Lung (tissue), 12 donors: ENCODE results near the gene ALDH1L2. TPM values are rescaled to one million over a fixed set of nuclear protein-coding genes. Genes with fewer than 3 reads are reported as not detected.
"Not testable (repeated sequence)": the region's sequence is repeated elsewhere in the genome, so short reads cannot be mapped to it uniquely, and the experiment has no call there.

Source experiments
- ATAC-seq: fragments of 200-7000 bp; cut with Tn5 transposase; one replicate; pipeline ENCODE4 v1.9.1; 2020; ENCODE audit warnings: moderate number of reproducible peaks; ENCODE audit not compliant: insufficient read depth, low FRiP score
- DNase-seq, 3 donors: peaks; one replicate each; pipeline ENCODE4 v3.0.0-alpha.2; 2013 to 2017
- H3K27ac ChIP-seq, 2 donors: one replicate each; pipeline ENCODE4 v1.5.1; 2013; ENCODE audit warnings: mild to moderate bottlenecking in 2 of 2, moderate library complexity in 2 of 2, control low read depth in 1 of 2, inconsistent platforms in 1 of 2, low read depth in 1 of 2, low read length in 1 of 2
- H3K27me3 ChIP-seq, 3 donors: one replicate each; pipeline ENCODE4 v1.5.1; 2013; ENCODE audit warnings: low read length in 2 of 3; ENCODE audit not compliant: control insufficient read depth in 3 of 3, insufficient read depth in 3 of 3
- H3K36me3 ChIP-seq, 4 donors: one replicate each; pipeline ENCODE4 v1.5.1; 2013; ENCODE audit warnings: low read length in 4 of 4, mild to moderate bottlenecking in 1 of 4, moderate library complexity in 1 of 4; ENCODE audit not compliant: control insufficient read depth in 4 of 4, insufficient read depth in 4 of 4
- H3K4me1 ChIP-seq, 5 donors: one replicate each; pipeline ENCODE4 v1.5.1; 2013; ENCODE audit warnings: low read length in 5 of 5, mild to moderate bottlenecking in 2 of 5, moderate library complexity in 1 of 5; ENCODE audit not compliant: control insufficient read depth in 5 of 5, insufficient read depth in 5 of 5
- H3K4me3 ChIP-seq: one replicate; pipeline ENCODE4 v1.5.1; 2013; ENCODE audit warnings: mild to moderate bottlenecking, control low read depth, moderate library complexity
- H3K9ac ChIP-seq, 2 donors: one replicate each; pipeline ENCODE4 v1.5.1; 2013; ENCODE audit warnings: low read length in 2 of 2, control low read depth in 1 of 2; ENCODE audit not compliant: insufficient read depth in 1 of 2
- H3K9me3 ChIP-seq, 4 donors: one replicate each; pipeline ENCODE4 v1.5.1; 2013; ENCODE audit warnings: low read length in 3 of 4, mild to moderate bottlenecking in 1 of 4, moderate library complexity in 1 of 4; ENCODE audit not compliant: control insufficient read depth in 4 of 4, insufficient read depth in 3 of 4
- CTCF ChIP-seq: IDR thresholded peaks from 2 replicates; pipeline ENCODE4 v1.5.1; 2012; ENCODE audit warnings: mild to moderate bottlenecking; ENCODE audit errors: control extremely low read depth, extremely low read depth
- WGBS, 2 donors: extraction: QIAGEN DNeasy Blood & Tissue Kit; methylation state at CpG; one replicate each; pipeline ENCODE4 v1.1.7; 2013; 5-methylcytosine and 5-hydroxymethylcytosine counted together
- polyA plus RNA-seq, 2 donors: library from polyadenylated mRNA; stranded (reverse); fragments of 200-250 nt; gene quantifications; one replicate each; pipeline ENCODE4 v1.2.1, GENCODE V29; 2013
- total RNA-seq, 2 donors: library from RNA; depleted of rRNA in 1 of 2; stranded (reverse); fragments of >200 nt in 1 of 2; gene quantifications; one replicate each; pipeline ENCODE4 v1.2.1, GENCODE V29; 2014 to 2021
- donor health status: control.
- donor health status: control.
- donor health status: Bipolar disorder and iron deficiency.
- donor health status: healthy.
- donor health status: DM: yes; HTN: yes; CAD: no.

ALDH1L2 gene
- total and polyA plus RNA-seq, 4 donors = 1.1 to 28.4 (median 4.9) TPM

GRCh38 chr12:105099356-105099755 lies 15.1 kb upstream of the ALDH1L2 start:
- no peaks in the 10 kb centered on the region for H3K4me1 ChIP-seq
- peaks cover 0 to 1% (median 0%) of the 10 kb centered on the region in 4 donors for H3K9me3 ChIP-seq
- no peak overlapping the region for H3K4me3 ChIP-seq
- no peak for TF ChIP-seq CTCF
- ATAC-seq (no peak), DNase-seq (no peak)
- H3K36me3 ChIP-seq = no peaks in the 10 kb centered on the region
- H3K27me3 ChIP-seq = no peaks in the 10 kb centered on the region
- no peak overlapping the region for H3K9ac ChIP-seq
- H3K27ac ChIP-seq = no peak overlapping the region
- WGBS, 2 donors = 81 to 89% methylated on average over 1 of the region's 1 CpG

GRCh38 chr12:105095338-105095737 lies 11.1 kb upstream of the ALDH1L2 start:
- WGBS, 2 donors = 93% methylated on average over 5 of the region's 5 CpGs
- not testable (repeated sequence) for ATAC-seq, H3K4me3 ChIP-seq, H3K9ac ChIP-seq, H3K27ac ChIP-seq, DNase-seq, H3K4me1 ChIP-seq, H3K27me3 ChIP-seq, H3K36me3 ChIP-seq, H3K9me3 ChIP-seq

GRCh38 chr12:105092336-105092735 lies 8.1 kb upstream of the ALDH1L2 start:
- Histone ChIP-seq H3K4me3 (no peak overlapping the region), H3K27me3 (peaks cover 0 to 8% (median 8%) of the 10 kb centered on the region in 3 donors), H3K9ac (no peak overlapping the region), H3K9me3 (peaks cover 0 to 1% (median 0%) of the 10 kb centered on the region in 4 donors), H3K36me3 (no peaks in the 10 kb centered on the region), H3K4me1 (no peaks in the 10 kb centered on the region), H3K27ac (no peak overlapping the region)
- 53 to 65% methylated on average over 13 of the region's 13 CpGs for WGBS, 2 donors
- no peak for ATAC-seq
- peak in 1 of 3 donors; percentile 12 for DNase-seq
- TF ChIP-seq CTCF = no peak

- H3K36me3 ChIP-seq = no peaks in the 10 kb centered on the region
- WGBS, 2 donors = 64 to 71% methylated on average over 4 of the region's 4 CpGs
- no peak for TF ChIP-seq CTCF
- H3K9ac ChIP-seq = no peak overlapping the region
- no peak overlapping the region for H3K27ac ChIP-seq
- H3K9me3 ChIP-seq = peaks cover 0 to 1% (median 0%) of the 10 kb centered on the region in 4 donors
- no peak for ATAC-seq
- no peak overlapping the region for H3K4me3 ChIP-seq
- DNase-seq = no peak
- no peaks in the 10 kb centered on the region for H3K4me1 ChIP-seq
- peaks cover 0 to 8% (median 8%) of the 10 kb centered on the region in 3 donors for H3K27me3 ChIP-seq
These were observed 7.4 kb upstream of the ALDH1L2 start for GRCh38 chr12:105091476-105092206.
